Measurements from ENCODE around the gene ACBD6. TPM values are rescaled to one million over a fixed set of nuclear protein-coding genes. Genes with fewer than 3 reads are reported as not detected.

Gene ACBD6
- total RNA-seq, 1 donor from 2014 or later, result 43.4 TPM

- H3K27me3 Mint-ChIP-seq (ENCODE audit: low read depth, unreplicated experiment), result peaks cover 7% of the 10 kb centered on the region
- Histone ChIP-seq H3K36me3 (ENCODE audit: insufficient read depth, low read length) (no peaks in the 10 kb centered on the region), H3K4me3 (ENCODE audit: insufficient read depth, low read depth, low read length) (no peak overlapping the region), H3K27me3 (ENCODE audit: insufficient read depth, low read length) (no peaks in the 10 kb centered on the region), H4K20me1 (ENCODE audit: insufficient read depth, low read length) (no peaks in the 10 kb centered on the region), H2AFZ (ENCODE audit: low read depth, low read length) (peak overlapping the region; percentile 39), H3K79me2 (ENCODE audit: insufficient read depth, low read length) (no peaks in the 10 kb centered on the region), H3K9me3 (ENCODE audit: insufficient read depth, low read depth, low read length) (no peaks in the 10 kb centered on the region), H3K9ac (ENCODE audit: low read length) (no peak overlapping the region), H3K4me2 (ENCODE audit: low read length) (peak overlapping the region; percentile 34), H3K27ac (ENCODE audit: low read depth, low read length) (peak overlapping the region; percentile 13), H3K4me1 (ENCODE audit: insufficient read depth, low read length) (peaks cover 15% of the 10 kb centered on the region)
- H3K9me3 Mint-ChIP-seq (ENCODE audit: unreplicated experiment), result no peaks in the 10 kb centered on the region
- peak overlapping the region; percentile 46 for H3K4me3 Mint-ChIP-seq (ENCODE audit: unreplicated experiment)
- DNase-seq (ENCODE audit: low read depth) (no peak), FAIRE-seq (no peak)
- peak overlapping the region; percentile 85 for H3K27ac Mint-ChIP-seq (ENCODE audit: unreplicated experiment)
- peaks cover 17% of the 10 kb centered on the region for H3K4me1 Mint-ChIP-seq (ENCODE audit: low read depth, unreplicated experiment)
- no peaks in the 10 kb centered on the region for H3K36me3 Mint-ChIP-seq (ENCODE audit: low read depth, unreplicated experiment)
- TF ChIP-seq CTCF (IDR thresholded peaks at IDR 0.05; ENCODE audit: insufficient read depth, low read depth, low read length), result no peak
- no peak for TF ChIP-seq EZH2 (IDR thresholded peaks at IDR 0.05; ENCODE audit: insufficient read depth, low read length)
Observed at GRCh38 chr1:180542113-180542837, 39.9 kb upstream of the ACBD6 start.

- Mint-ChIP-seq H3K4me1 (ENCODE audit: low read depth, unreplicated experiment) (peaks cover 17% of the 10 kb centered on the region), H3K4me3 (ENCODE audit: unreplicated experiment) (no peak overlapping the region), H3K27me3 (ENCODE audit: low read depth, unreplicated experiment) (peaks cover 10% of the 10 kb centered on the region), H3K9me3 (ENCODE audit: unreplicated experiment) (no peaks in the 10 kb centered on the region), H3K27ac (ENCODE audit: unreplicated experiment) (peak overlapping the region; percentile 38), H3K36me3 (ENCODE audit: low read depth, unreplicated experiment) (no peaks in the 10 kb centered on the region)
- H3K9me3 ChIP-seq (ENCODE audit: insufficient read depth, low read depth, low read length), result no peaks in the 10 kb centered on the region
- no peaks in the 10 kb centered on the region for H4K20me1 ChIP-seq (ENCODE audit: insufficient read depth, low read length)
- DNase-seq (ENCODE audit: low read depth) (peak; percentile 56), FAIRE-seq (no peak)
- no peak overlapping the region for H2AFZ ChIP-seq (ENCODE audit: low read depth, low read length)
- H3K4me1 ChIP-seq (ENCODE audit: insufficient read depth, low read length), result peaks cover 15% of the 10 kb centered on the region
- no peak overlapping the region for H3K9ac ChIP-seq (ENCODE audit: low read length)
- H3K27me3 ChIP-seq (ENCODE audit: insufficient read depth, low read length), result no peaks in the 10 kb centered on the region
- H3K4me3 ChIP-seq (ENCODE audit: insufficient read depth, low read depth, low read length), result no peak overlapping the region
- H3K79me2 ChIP-seq (ENCODE audit: insufficient read depth, low read length), result no peaks in the 10 kb centered on the region
- TF ChIP-seq CTCF (IDR thresholded peaks at IDR 0.05; ENCODE audit: insufficient read depth, low read depth, low read length) (no peak), EZH2 (IDR thresholded peaks at IDR 0.05; ENCODE audit: insufficient read depth, low read length) (no peak)
- H3K4me2 ChIP-seq (ENCODE audit: low read length), result peak overlapping the region; percentile 24
- H3K36me3 ChIP-seq (ENCODE audit: insufficient read depth, low read length), result no peaks in the 10 kb centered on the region
- H3K27ac ChIP-seq (ENCODE audit: low read depth, low read length), result no peak overlapping the region
Observed at GRCh38 chr1:180540697-180541594, 38.6 kb upstream of the ACBD6 start.

Data from astrocyte (in vitro differentiated cells and primary cell).